ENCODE data around the gene UTP11. TPM values are rescaled to one million over a fixed set of nuclear protein-coding genes. Genes with fewer than 3 reads are reported as not detected.
A peak's percentile ranks its signal among the peaks of the same experiment; 100 is the strongest.
"Not testable (repeated sequence)": the region's sequence is repeated elsewhere in the genome, so short reads cannot be mapped to it uniquely, and the experiment has no call there.

Gene UTP11
- total RNA-seq (2014; rRNA removed; shearing (Covaris generic); ENCODE audit: low replicate concordance) = 101 and 200 TPM in 2 replicates

GRCh38 chr1:38012363-38013226 is at the start of gene UTP11:
Gene UTP11, plus strand, starts transcription at chr1:38012734. Its CDS starts 69 bp downstream, at chr1:38012803.
- Histone ChIP-seq H3K27me3 (no peaks in the 10 kb centered on the region), H3K36me3 (peaks cover 41% of the 10 kb centered on the region), H3K4me3 (peak within 1 kb of the TSS; percentile 99), H3K9me3 (no peaks in the 10 kb centered on the region)
- peak; percentile 93 for DNase-seq

GRCh38 chr1:37964106-37964505 is 48.4 kb upstream of the UTP11 start:
- not testable (repeated sequence) for H3K27me3 ChIP-seq, H3K4me3 ChIP-seq, DNase-seq, H3K9me3 ChIP-seq
- H3K36me3 ChIP-seq = peaks cover 46% of the 10 kb centered on the region

- no peak overlapping the region for H3K4me3 ChIP-seq
- H3K36me3 ChIP-seq = peaks cover 48% of the 10 kb centered on the region
- no peak for DNase-seq
- no peaks in the 10 kb centered on the region for H3K27me3 ChIP-seq
- no peaks in the 10 kb centered on the region for H3K9me3 ChIP-seq
Observed at GRCh38 chr1:37965301-37965700, 47.2 kb upstream of the UTP11 start.

GRCh38 chr1:37973684-37974083 is 38.9 kb upstream of the UTP11 start:
- not testable (repeated sequence) for H3K27me3 ChIP-seq, H3K4me3 ChIP-seq, DNase-seq, H3K9me3 ChIP-seq
- peaks cover 74% of the 10 kb centered on the region for H3K36me3 ChIP-seq

GRCh38 chr1:37974567-37974966 is 38.0 kb upstream of the UTP11 start:
- H3K9me3 ChIP-seq = no peaks in the 10 kb centered on the region
- DNase-seq = no peak
- H3K4me3 ChIP-seq = no peak overlapping the region
- H3K36me3 ChIP-seq = peaks cover 73% of the 10 kb centered on the region
- no peaks in the 10 kb centered on the region for H3K27me3 ChIP-seq

GRCh38 chr1:37975083-37975482 is 37.5 kb upstream of the UTP11 start:
- not testable (repeated sequence) for H3K27me3 ChIP-seq, H3K4me3 ChIP-seq, DNase-seq, H3K9me3 ChIP-seq
- H3K36me3 ChIP-seq = peaks cover 74% of the 10 kb centered on the region

GRCh38 chr1:37978541-37978940 is 34.0 kb upstream of the UTP11 start:
- no peak for DNase-seq
- H3K9me3 ChIP-seq = no peaks in the 10 kb centered on the region
- H3K27me3 ChIP-seq = no peaks in the 10 kb centered on the region
- peaks cover 77% of the 10 kb centered on the region for H3K36me3 ChIP-seq
- no peak overlapping the region for H3K4me3 ChIP-seq

GRCh38 chr1:37983546-37983945 is 29.0 kb upstream of the UTP11 start:
- Histone ChIP-seq H3K9me3 (no peaks in the 10 kb centered on the region), H3K27me3 (no peaks in the 10 kb centered on the region), H3K36me3 (peaks cover 86% of the 10 kb centered on the region), H3K4me3 (no peak overlapping the region)
- no peak for DNase-seq

GRCh38 chr1:37987679-37988078 is 24.9 kb upstream of the UTP11 start:
- no peak for DNase-seq
- Histone ChIP-seq H3K9me3 (no peaks in the 10 kb centered on the region), H3K27me3 (no peaks in the 10 kb centered on the region), H3K36me3 (peaks cover 51% of the 10 kb centered on the region), H3K4me3 (no peak overlapping the region; the same call in 1 of the 2 replicates)

- Histone ChIP-seq H3K4me3 (peak overlapping the region; percentile 82), H3K27me3 (no peaks in the 10 kb centered on the region), H3K9me3 (no peaks in the 10 kb centered on the region), H3K36me3 (peaks cover 36% of the 10 kb centered on the region)
- DNase-seq = peak; percentile 48
Observed at GRCh38 chr1:37989361-37989930, 23.1 kb upstream of the UTP11 start.

GRCh38 chr1:37994886-37995566 is 17.5 kb upstream of the UTP11 start:
- Histone ChIP-seq H3K27me3 (no peaks in the 10 kb centered on the region), H3K36me3 (peaks cover 26% of the 10 kb centered on the region), H3K4me3 (no peak overlapping the region), H3K9me3 (no peaks in the 10 kb centered on the region)
- DNase-seq = no peak

GRCh38 chr1:37995751-37996345 is 16.7 kb upstream of the UTP11 start:
- no peaks in the 10 kb centered on the region for H3K9me3 ChIP-seq
- DNase-seq = no peak
- no peaks in the 10 kb centered on the region for H3K27me3 ChIP-seq
- H3K4me3 ChIP-seq = no peak overlapping the region
- H3K36me3 ChIP-seq = peaks cover 26% of the 10 kb centered on the region

GRCh38 chr1:37997256-37998088 is 15.1 kb upstream of the UTP11 start:
- H3K36me3 ChIP-seq = peaks cover 26% of the 10 kb centered on the region
- no peak overlapping the region for H3K4me3 ChIP-seq
- no peak for DNase-seq
- no peaks in the 10 kb centered on the region for H3K9me3 ChIP-seq
- H3K27me3 ChIP-seq = no peaks in the 10 kb centered on the region

GRCh38 chr1:37998089-37998808 is 14.3 kb upstream of the UTP11 start:
- H3K36me3 ChIP-seq = peaks cover 26% of the 10 kb centered on the region
- no peaks in the 10 kb centered on the region for H3K27me3 ChIP-seq
- DNase-seq = no peak
- H3K9me3 ChIP-seq = no peaks in the 10 kb centered on the region
- no peak overlapping the region for H3K4me3 ChIP-seq

GRCh38 chr1:37998913-37999429 is 13.6 kb upstream of the UTP11 start:
- peaks cover 31% of the 10 kb centered on the region for H3K36me3 ChIP-seq
- H3K4me3 ChIP-seq = no peak overlapping the region
- no peak for DNase-seq
- no peaks in the 10 kb centered on the region for H3K27me3 ChIP-seq
- no peaks in the 10 kb centered on the region for H3K9me3 ChIP-seq
